ENCODE results near the gene NSD1.

The NSD1 gene

DNA sequence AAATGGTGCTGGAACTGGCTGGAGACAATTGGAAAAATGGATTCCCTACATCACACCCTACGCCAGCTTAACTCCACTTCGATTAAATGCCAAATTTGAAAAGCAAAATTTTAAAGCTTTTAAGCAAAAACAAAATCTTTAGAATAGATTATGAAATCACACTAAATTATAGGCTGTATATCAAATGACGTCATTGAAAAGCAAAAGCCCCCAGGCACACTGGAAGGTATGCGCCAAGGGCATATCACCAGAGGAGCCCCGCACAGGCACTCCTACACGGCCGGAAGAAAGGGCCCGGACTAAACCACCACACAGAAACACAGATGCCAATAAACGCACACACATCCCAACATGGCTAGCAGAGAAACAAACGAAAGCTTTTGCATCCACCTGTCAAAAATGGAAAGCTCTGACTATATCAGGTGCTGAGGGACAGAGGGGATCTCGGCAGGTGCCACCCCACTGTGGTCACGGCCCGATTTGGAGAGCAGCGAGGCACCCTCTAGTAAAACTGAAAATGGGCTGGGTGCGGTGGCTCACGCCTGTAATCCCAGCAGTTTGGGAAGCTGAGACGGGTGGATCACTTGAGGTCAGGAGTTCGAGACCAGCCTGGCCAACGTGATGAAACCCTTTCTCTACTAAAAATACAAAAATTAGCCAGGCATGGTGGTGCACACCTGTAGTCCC, 195.1 kb downstream of the NSD1 start:
- Histone ChIP-seq H3K36me3 (ENCODE audit: insufficient read depth, low read length) (peaks cover 29% of the 10 kb centered on the region), H3K27me3 (ENCODE audit: insufficient read depth, low read length) (no peaks in the 10 kb centered on the region)

DNA sequence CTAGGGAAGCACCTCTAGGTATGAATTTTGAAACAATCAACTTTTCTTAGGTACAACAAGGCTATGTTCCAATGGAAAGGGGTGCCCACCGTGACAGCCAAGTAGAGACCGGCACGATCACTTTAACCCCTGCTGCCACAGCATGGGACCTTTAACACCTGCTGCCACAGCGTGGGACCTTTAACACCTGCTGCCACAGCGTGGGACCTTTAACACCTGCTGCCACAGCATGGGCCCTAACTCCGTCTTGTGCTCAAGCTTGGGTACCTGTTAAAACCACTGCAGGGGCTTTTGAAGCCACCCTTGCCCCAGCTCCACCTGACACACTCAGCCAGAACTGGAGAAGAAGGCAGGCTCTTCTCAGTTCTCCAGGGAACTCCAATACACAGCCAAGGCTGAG, 196.3 kb downstream of the NSD1 start:
- Histone ChIP-seq H3K4me1 (ENCODE audit: insufficient read depth, low read length) (peaks cover 3% of the 10 kb centered on the region), H3K27me3 (ENCODE audit: insufficient read depth, low read length) (no peaks in the 10 kb centered on the region), H2AFZ (ENCODE audit: low read depth, low read length) (no peak overlapping the region), H3K4me3 (ENCODE audit: low read length) (no peak overlapping the region), H3K36me3 (ENCODE audit: insufficient read depth, low read length) (peaks cover 40% of the 10 kb centered on the region), H3K9me3 (ENCODE audit: low read length) (no peaks in the 10 kb centered on the region)

More for the DNA sequence above, 195.1 kb downstream of the NSD1 start:
- peaks cover 3% of the 10 kb centered on the region for H3K4me1 ChIP-seq (ENCODE audit: insufficient read depth, low read length)
- no peak overlapping the region for H2AFZ ChIP-seq (ENCODE audit: low read depth, low read length)
- H3K4me3 ChIP-seq (ENCODE audit: low read length), result no peak overlapping the region
- no peaks in the 10 kb centered on the region for H3K9me3 ChIP-seq (ENCODE audit: low read length)

DNA sequence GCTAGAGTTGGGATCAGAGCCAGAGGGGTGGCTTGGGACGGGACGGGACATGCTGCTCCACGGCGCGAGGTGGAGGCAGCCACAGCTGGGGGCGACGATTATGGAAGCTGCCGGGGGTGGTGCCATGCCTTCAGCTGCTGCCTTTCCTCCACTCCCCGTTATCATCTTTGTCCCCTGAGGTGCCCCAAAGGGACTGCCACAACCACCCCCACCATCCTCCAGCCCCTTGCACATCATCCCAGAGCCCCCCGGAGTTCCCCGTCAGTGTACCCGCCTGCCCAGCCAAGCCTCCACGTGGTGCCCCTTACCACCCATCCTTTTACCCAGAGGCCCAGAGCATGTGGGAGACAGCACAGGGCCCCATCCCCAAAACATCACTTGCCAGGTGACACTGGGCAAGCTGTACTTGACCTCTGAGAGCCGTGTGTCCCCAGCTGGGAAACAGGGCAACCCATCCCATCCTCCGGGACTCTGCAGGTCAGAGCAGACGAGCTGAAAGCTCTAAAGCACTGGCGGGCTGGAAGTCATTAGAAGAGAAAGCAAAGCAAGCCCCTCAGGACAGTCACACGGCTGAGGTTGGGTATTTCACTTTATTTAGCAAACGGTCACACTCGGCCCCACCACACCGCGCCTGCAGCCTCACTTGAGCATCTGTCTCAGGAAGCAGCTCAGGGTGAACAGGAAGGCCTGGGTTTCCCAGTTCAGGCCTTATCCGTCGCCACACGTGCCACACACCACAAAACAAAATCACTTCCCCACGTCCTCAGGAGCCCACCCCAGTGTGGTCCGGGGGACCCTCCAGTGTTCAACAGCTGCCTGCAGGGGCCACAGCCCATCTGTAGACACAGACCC, 197.6 kb downstream of the NSD1 start:
- H3K9me3 ChIP-seq (ENCODE audit: low read length), result no peaks in the 10 kb centered on the region
- no peaks in the 10 kb centered on the region for H3K27me3 ChIP-seq (ENCODE audit: insufficient read depth, low read length)
- H3K36me3 ChIP-seq (ENCODE audit: insufficient read depth, low read length), result peaks cover 51% of the 10 kb centered on the region
- no peak overlapping the region for H3K4me3 ChIP-seq (ENCODE audit: low read length)
- H3K4me1 ChIP-seq (ENCODE audit: insufficient read depth, low read length), result peaks cover 1% of the 10 kb centered on the region
- no peak overlapping the region for H2AFZ ChIP-seq (ENCODE audit: low read depth, low read length)

DNA sequence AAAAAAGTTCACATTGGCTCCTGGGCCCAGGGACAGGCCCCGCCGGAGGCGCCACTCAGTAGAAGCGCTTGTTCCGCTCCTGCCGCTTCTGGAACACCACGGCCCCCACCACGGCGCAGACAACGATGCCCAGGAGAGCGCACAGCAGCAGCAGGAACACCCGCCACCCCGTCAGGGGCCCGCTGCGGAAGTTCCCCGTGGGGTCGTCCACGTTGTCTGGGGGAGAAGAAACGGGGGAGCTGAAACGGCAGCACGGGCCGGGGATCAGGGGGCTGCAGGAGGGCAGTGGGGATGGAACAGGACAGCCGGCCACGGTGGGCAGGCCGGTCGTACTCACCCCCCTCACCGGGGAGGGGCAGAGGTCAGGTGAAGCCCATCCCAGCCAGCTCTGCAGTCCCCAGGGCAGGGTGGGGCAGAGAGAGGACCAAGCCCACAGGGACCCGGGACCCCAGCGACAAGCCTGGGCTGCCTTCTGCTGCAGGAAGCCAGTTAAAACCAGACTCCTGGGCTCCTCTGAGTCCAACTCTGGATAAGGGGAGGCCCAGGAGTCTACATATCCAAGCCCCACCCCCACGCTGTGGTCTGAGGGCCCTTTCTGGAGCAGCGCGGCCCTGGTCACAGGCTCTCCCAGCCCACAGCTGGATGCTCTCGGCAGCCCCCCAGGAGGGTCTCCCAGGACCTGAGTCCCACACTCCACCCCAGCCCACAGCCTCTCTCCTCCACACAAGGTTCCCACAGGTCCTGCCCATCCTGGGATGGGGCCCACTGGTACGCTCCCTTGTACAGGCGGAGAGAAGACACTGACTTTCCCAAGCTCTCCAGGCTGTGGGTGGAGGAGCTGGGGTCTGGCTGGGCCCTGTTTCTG, 198.7 kb downstream of the NSD1 start:
- peaks cover 61% of the 10 kb centered on the region for H3K36me3 ChIP-seq (ENCODE audit: insufficient read depth, low read length)
- no peaks in the 10 kb centered on the region for H3K27me3 ChIP-seq (ENCODE audit: insufficient read depth, low read length)
- no peaks in the 10 kb centered on the region for H3K4me1 ChIP-seq (ENCODE audit: insufficient read depth, low read length)
- H3K9me3 ChIP-seq (ENCODE audit: low read length), result no peaks in the 10 kb centered on the region
- H2AFZ ChIP-seq (ENCODE audit: low read depth, low read length), result no peak overlapping the region
- H3K4me3 ChIP-seq (ENCODE audit: low read length), result no peak overlapping the region

DNA sequence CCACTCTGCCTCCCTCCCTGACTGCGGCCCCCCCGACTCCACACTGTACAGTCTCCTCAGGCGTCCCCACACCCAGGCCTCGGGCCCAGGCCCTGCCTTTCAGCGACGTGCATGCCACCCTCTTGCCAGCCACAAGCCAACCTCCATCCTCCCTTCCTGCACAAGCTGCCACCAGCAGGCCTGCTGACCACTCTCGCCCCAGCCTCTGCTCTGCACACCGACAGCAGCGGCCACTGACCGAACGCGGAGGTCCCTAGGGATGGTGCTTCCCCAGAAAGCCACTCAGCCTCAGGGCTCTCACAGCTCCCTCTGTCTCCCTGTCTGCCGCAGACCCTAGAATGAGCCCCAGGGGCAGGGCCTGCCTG, 199.3 kb downstream of the NSD1 start:
- no peak overlapping the region for H3K4me3 ChIP-seq (ENCODE audit: low read length)
- peaks cover 67% of the 10 kb centered on the region for H3K36me3 ChIP-seq (ENCODE audit: insufficient read depth, low read length)
- no peaks in the 10 kb centered on the region for H3K9me3 ChIP-seq (ENCODE audit: low read length)
- H3K4me1 ChIP-seq (ENCODE audit: insufficient read depth, low read length), result no peaks in the 10 kb centered on the region
- no peaks in the 10 kb centered on the region for H3K27me3 ChIP-seq (ENCODE audit: insufficient read depth, low read length)
- H2AFZ ChIP-seq (ENCODE audit: low read depth, low read length), result no peak overlapping the region

DNA sequence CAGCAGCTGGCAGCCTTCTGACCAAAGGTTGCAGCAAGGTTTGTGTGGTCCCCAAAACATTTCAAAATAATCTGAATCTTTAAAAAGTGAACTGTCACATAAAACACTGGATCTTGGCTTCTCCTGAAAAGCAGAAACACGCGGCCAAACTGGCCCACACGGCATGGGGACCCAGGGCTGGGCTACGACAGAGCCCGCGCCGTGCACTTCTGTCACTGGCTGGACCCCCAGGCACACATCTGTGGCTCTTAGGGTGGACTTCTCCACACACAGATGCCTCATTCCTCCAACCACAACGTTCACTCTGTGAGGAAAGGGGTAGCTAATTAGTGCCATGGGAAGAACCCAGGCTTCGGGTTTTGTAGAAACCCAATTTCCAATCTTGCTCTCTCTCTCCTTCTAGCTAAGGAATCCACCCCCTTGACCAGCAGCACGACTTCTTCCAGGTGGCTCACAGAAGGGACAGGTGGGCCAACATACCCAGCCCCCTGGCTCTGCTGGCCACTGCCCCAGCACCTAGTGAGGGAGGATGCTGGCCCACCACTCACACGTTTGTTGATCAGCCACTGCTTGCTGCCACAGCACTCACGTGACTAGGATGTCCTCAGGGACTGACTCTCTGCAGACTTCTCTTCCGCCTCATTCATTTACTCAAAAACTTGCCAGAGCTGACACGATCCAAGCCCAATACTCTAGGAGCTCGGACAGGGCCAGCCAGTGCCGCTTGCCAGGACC, 200.0 kb downstream of the NSD1 start:
- peaks cover 73% of the 10 kb centered on the region for H3K36me3 ChIP-seq (ENCODE audit: insufficient read depth, low read length)
- no peaks in the 10 kb centered on the region for H3K9me3 ChIP-seq (ENCODE audit: low read length)
- H2AFZ ChIP-seq (ENCODE audit: low read depth, low read length), result no peak overlapping the region
- no peaks in the 10 kb centered on the region for H3K27me3 ChIP-seq (ENCODE audit: insufficient read depth, low read length)
- H3K4me3 ChIP-seq (ENCODE audit: low read length), result no peak overlapping the region
- no peaks in the 10 kb centered on the region for H3K4me1 ChIP-seq (ENCODE audit: insufficient read depth, low read length)

DNA sequence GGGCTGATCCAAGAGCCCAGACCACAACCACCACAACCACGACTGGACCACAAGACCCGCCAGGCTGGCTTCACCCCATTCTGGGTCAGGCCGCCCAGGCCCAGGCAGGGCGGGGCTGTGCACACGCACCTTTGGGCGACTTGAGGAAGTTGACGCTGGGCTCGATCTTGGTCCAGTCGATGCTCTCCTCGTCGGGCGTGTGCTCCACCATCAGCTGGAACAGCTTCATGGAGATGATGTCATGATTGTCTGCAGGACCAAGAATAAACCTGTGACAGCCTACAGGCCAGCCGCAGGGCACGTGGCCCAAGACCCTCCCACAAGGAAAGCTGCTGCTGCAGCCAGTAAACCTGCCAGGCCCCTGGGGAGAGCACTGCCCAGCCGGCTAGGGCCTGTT, 200.6 kb downstream of the NSD1 start:
- H3K4me3 ChIP-seq (ENCODE audit: low read length), result no peak overlapping the region
- peaks cover 73% of the 10 kb centered on the region for H3K36me3 ChIP-seq (ENCODE audit: insufficient read depth, low read length)
- H2AFZ ChIP-seq (ENCODE audit: low read depth, low read length), result no peak overlapping the region
- no peaks in the 10 kb centered on the region for H3K9me3 ChIP-seq (ENCODE audit: low read length)
- no peaks in the 10 kb centered on the region for H3K27me3 ChIP-seq (ENCODE audit: insufficient read depth, low read length)
- no peaks in the 10 kb centered on the region for H3K4me1 ChIP-seq (ENCODE audit: insufficient read depth, low read length)

DNA sequence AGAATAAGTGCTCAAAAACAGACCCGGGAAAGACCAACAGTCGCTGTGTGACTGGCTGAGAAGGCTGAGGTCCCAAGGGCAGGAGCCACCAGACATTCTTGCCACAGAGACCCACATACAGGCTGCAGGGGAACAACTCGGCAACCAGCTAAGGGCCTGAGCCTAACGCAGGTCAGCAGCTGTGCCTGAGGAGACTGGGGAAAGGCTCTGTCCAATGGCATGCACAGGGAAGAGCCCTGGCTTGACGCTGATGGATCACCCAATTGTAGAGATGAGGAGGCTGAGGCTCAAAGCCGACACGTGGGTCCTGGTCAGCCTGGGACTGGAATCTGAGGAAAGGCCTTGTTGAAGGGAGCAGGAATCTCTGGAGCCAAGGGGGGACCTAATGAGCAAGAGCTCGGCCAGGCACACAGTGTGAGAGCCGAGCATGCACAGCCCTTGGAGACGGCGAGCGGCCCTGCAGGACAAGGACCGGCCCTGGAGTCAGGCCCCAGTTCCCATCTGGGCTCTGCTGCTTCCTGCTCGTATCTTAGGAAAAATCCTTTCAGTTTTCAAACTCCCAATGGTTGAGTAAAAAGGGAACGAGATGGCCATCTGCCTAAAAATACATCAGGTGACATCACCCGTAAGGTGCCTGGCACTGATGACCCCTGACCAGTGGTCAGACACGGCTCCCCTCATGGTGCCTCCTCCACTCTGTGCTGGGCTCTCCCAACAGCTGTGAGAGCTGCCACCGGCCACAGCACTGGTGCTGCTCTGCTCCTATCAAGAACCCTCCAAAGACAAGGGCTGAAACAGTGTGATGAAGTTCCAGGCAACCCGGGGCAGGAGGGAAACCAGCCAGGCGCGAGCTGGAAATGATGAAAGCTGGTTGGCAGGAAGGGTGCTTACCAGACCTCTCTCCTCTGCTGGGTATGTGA, 201.5 kb downstream of the NSD1 start:
- Histone ChIP-seq H3K9me3 (ENCODE audit: low read length) (no peaks in the 10 kb centered on the region), H3K4me3 (ENCODE audit: low read length) (no peak overlapping the region), H3K4me1 (ENCODE audit: insufficient read depth, low read length) (no peaks in the 10 kb centered on the region), H2AFZ (ENCODE audit: low read depth, low read length) (no peak overlapping the region), H3K27me3 (ENCODE audit: insufficient read depth, low read length) (no peaks in the 10 kb centered on the region), H3K36me3 (ENCODE audit: insufficient read depth, low read length) (peaks cover 75% of the 10 kb centered on the region)

DNA sequence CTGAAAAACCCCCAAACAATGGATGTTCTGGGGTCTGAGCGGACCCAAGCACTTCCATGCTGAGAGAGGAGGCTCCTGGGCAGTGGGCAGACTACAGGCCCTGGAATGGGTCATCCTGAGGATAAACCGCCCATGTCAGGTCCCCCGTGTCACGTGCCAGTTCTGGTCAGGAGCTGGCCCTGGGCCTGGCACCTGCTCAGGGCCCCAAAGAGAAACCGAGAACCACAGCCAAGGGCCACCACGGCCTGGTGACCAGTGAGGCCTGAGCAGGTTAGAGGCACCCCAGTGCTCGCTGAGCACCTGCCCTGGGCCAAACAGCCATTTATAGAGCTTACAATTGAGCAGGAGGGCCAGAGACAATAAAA, 202.1 kb downstream of the NSD1 start:
- H3K36me3 ChIP-seq (ENCODE audit: insufficient read depth, low read length), result peaks cover 69% of the 10 kb centered on the region
- H3K4me1 ChIP-seq (ENCODE audit: insufficient read depth, low read length), result no peaks in the 10 kb centered on the region
- H3K4me3 ChIP-seq (ENCODE audit: low read length), result no peak overlapping the region
- H3K27me3 ChIP-seq (ENCODE audit: insufficient read depth, low read length), result no peaks in the 10 kb centered on the region
- H3K9me3 ChIP-seq (ENCODE audit: low read length), result no peaks in the 10 kb centered on the region
- H2AFZ ChIP-seq (ENCODE audit: low read depth, low read length), result no peak overlapping the region

DNA sequence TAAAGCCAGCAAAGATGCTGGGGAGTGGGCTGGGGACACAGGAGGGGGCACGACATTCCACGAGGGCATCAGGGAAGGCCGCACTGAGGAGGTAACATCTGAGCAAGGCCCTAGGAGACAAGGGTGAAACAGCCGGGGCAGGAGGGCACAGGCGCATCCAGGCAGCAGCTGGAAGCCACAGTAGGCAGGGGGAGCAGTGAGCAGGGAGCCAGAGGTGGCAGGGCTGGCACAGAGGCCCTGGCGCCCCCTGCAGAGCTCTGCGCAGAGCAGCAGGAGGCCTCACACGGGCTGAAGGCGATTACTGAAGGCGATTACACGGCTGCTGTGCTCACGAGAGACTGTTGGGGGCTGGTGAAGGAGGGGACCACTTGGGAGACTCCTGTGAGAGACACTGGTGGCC, 202.5 kb downstream of the NSD1 start:
- Histone ChIP-seq H2AFZ (ENCODE audit: low read depth, low read length) (no peak overlapping the region), H3K9me3 (ENCODE audit: low read length) (no peaks in the 10 kb centered on the region), H3K27me3 (ENCODE audit: insufficient read depth, low read length) (no peaks in the 10 kb centered on the region), H3K36me3 (ENCODE audit: insufficient read depth, low read length) (peaks cover 64% of the 10 kb centered on the region), H3K4me3 (ENCODE audit: low read length) (no peak overlapping the region), H3K4me1 (ENCODE audit: insufficient read depth, low read length) (no peaks in the 10 kb centered on the region)

DNA sequence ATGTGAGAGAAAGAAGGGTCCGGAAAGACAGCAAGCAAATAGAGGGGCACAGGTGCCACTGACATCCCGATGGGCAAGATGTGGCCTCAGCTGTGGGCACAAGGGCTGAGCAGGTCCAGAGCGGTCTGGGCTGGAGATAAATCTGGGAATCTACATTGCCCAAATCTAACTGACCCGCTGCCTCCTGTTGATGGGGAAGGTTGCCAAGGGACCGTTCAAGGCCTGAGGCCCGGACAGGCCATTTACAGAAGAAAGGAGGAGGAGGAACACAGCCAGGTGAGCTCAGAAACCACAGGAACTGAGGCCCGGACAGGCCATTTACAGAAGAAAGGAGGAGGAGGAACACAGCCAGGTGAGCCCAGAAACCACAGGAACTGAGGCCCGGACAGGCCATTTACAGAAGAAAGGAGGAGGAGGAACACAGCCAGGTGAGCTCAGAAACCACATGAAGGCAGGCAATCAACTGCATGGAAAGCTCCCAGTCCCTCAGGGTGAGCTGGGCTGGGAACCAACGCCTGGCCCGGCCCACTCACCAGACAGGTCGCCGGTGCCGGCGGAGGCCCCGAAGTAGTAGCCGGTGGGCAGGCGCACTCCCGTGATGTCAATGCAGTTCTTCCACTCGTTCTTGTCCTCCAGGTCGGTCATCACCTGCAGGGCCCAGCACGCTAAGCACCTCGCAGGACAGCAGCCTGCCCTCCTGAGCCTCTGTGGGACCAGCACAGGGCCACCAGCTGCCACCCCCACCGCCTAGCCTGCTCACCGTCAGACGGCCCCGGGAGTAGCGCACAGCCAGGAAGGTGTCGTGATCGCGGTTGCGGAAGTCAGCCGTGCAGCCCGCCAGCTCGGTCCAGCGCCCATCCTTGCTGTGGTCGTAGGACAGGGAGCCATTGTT, 203.3 kb downstream of the NSD1 start:
- Histone ChIP-seq H2AFZ (ENCODE audit: low read depth, low read length) (no peak overlapping the region), H3K36me3 (ENCODE audit: insufficient read depth, low read length) (peaks cover 63% of the 10 kb centered on the region), H3K4me1 (ENCODE audit: insufficient read depth, low read length) (no peaks in the 10 kb centered on the region), H3K27me3 (ENCODE audit: insufficient read depth, low read length) (no peaks in the 10 kb centered on the region), H3K9me3 (ENCODE audit: low read length) (no peaks in the 10 kb centered on the region), H3K4me3 (ENCODE audit: low read length) (no peak overlapping the region)

All from neuron (in vitro differentiated cells).